Fibroblast of the aortic adventitia (primary cell): ENCODE results near the gene CHST10. TPM values are rescaled to one million over a fixed set of nuclear protein-coding genes. Genes with fewer than 3 reads are reported as not detected.

Source experiments
- DNase-seq: peaks from one replicate; pipeline ENCODE4 v3.0.0-alpha.2; 2010; ENCODE audit warnings: low read depth
- H3K4me3 ChIP-seq: 2 replicates; pipeline ENCODE4 v1.5.1; 2011; ENCODE audit warnings: low read depth, mild to moderate bottlenecking, control low read depth, low read length, moderate library complexity
- CTCF ChIP-seq: IDR thresholded peaks from 2 replicates; pipeline ENCODE4 v1.5.1; 2011; ENCODE audit warnings: mild to moderate bottlenecking, low read length, control low read depth, inconsistent platforms; ENCODE audit not compliant: insufficient read depth
- total RNA-seq: library from RNA; depleted of rRNA; stranded (reverse); fragments of >200 nt; gene quantifications from 2 replicates; pipeline ENCODE4 v1.2.3, GENCODE V29; 2012; ENCODE audit warnings: low replicate concordance

CHST10 gene
- total RNA-seq, 1 donor = 11.0 TPM

GRCh38 chr2:100395532-100396350, 21.7 kb downstream of the CHST10 start:
- no peak for DNase-seq
- no peak for TF ChIP-seq CTCF
- H3K4me3 ChIP-seq = no peak overlapping the region

GRCh38 chr2:100394111-100394641, 23.3 kb downstream of the CHST10 start:
- no peak overlapping the region for H3K4me3 ChIP-seq
- DNase-seq = no peak
- TF ChIP-seq CTCF = no peak

- no peak for TF ChIP-seq CTCF
- no peak overlapping the region for H3K4me3 ChIP-seq
- DNase-seq = no peak
Measured at GRCh38 chr2:100393362-100393761, 24.1 kb downstream of the CHST10 start.

- DNase-seq = no peak
- no peak for TF ChIP-seq CTCF
- H3K4me3 ChIP-seq = no peak overlapping the region
Measured at GRCh38 chr2:100392715-100393114, 24.8 kb downstream of the CHST10 start.

GRCh38 chr2:100391735-100392515, 25.5 kb downstream of the CHST10 start:
- no peak for DNase-seq
- no peak for TF ChIP-seq CTCF
- H3K4me3 ChIP-seq = no peak overlapping the region

- no peak for TF ChIP-seq CTCF
- no peak overlapping the region for H3K4me3 ChIP-seq
- DNase-seq = no peak
Measured at GRCh38 chr2:100390001-100390940, 27.2 kb downstream of the CHST10 start.
